Activated CD8-positive, alpha-beta memory T cell treated with anti-CD3 and anti-CD28 coated beads for 1 hour (primary cell): ENCODE data around the gene MXD1.
"Not testable (repeated sequence)": the region's sequence is repeated elsewhere in the genome, so short reads cannot be mapped to it uniquely, and the experiment has no call there.

Experiments used
- DNase-seq, 2 donors: peaks; one replicate each; pipeline ENCODE4 v3.0.0-alpha.2; 2020; ENCODE audit warnings: low read depth in 1 of 2; ENCODE audit errors: extremely low read depth in 1 of 2

MXD1 gene

GRCh38 chr2:69950671-69951070 lies 35.8 kb downstream of the MXD1 start:
- not testable (repeated sequence) for DNase-seq

GRCh38 chr2:69952336-69953115 lies 37.6 kb downstream of the MXD1 start:
- DNase-seq: no peak

DNA sequence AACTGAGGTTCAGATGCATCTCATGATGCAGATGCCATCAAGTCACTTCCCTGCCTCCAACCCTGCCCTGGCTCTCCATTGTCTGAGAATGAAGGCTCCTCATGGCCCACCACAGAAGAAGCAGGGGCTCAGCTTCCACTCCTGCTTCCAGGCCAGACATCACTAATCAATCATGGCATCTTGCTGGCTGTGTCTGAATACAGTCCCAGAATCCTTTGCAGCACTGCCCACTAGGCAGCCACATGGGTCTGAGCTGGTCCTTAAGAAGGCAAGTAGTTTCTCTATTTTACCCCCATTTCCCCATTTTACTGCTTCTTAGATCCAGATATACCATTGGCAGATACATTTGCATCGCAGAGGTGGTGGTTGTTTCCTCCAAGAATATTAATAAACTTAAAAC lies 39.2 kb downstream of the MXD1 start:
- DNase-seq: no peak

- no peak for DNase-seq
Observed at GRCh38 chr2:69955029-69955428, 40.1 kb downstream of the MXD1 start.

DNA sequence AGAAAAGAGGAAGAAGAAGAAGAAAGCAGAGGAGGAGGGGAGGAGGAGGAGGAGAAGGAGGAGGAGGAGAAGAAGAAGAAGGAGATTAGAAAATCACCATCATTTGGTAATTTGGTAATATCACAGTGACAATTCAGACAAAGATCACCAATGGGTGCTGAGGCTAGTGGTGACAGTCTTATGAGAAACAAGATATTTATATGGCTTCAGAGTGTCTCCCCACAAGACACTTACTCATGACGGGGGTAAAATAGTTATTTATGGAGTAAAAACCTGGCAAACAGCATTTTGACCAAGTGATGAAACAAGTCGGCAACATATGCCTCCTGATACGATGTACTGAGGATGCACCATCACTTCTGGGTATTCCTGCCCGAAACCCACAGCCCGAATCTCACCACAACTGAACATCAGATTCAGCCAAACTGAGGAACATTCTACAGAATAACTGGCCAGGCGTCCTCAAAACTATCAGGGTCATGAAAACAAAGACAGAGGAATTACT lies 41.6 kb downstream of the MXD1 start:
- DNase-seq: no peak

DNA sequence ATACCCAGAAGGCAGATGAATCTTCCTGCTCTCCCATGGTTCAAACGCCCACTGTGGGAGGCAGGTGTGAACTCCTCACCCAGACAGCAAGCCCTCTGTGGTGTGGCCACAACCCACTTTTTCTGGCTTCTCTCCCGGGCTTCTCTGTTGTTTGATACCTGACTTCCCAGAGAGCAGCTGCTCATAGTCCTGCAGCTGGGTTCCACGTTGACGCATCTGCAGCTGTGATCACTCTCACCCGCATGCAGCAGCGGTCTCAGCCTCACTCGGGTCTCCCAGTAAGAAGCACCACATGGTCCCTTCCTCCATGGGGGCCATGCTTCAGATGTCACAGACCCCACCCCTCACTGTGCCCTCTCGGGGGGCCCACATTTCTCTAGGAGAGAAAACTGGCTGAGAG lies 43.1 kb downstream of the MXD1 start:
- DNase-seq: no peak

GRCh38 chr2:69958480-69958879 lies 43.6 kb downstream of the MXD1 start:
- DNase-seq: no peak

- DNase-seq: no peak
Observed at GRCh38 chr2:69959425-69959824, 44.5 kb downstream of the MXD1 start.

DNA sequence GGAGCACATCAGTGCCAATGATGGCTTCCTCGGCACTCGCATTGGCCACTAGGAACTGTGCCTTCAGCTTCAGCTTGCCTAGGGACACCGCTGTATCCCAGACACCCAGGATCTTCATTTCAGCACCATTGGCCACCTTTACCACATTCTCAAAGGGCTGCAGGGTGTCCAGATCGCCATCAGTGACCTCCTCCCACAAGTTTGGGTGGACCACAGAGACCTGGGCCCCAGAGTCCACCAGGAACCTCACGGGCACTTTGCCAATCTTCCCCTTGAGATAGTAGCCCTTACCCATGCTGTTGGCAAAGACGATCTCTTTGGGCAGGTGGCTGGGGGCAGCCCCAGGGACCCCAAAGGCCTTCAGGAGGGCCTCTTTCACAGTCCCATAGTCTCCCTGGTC lies 45.9 kb downstream of the MXD1 start:
- DNase-seq: no peak

DNA sequence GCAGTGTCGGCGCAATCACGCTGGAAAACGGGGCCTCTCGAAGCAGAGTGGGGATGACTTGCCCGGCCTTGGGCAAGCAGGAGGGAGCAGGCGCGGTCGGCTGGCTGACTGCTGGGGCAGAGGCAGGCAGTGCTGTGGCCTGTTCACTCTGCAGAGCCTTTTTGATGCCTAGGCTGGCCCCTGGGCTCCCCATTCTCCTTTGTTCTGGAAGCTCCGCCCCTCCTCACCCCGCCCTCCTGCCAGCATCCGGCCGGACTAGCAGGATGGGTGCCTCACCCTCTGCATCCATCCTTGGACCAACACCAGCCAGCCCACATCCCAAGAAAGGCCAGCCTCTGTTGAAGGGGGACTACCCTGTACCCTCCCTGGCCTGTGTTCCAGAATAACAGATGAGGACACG lies 46.6 kb downstream of the MXD1 start, which contains the start of gene ASPRV1:
Gene ASPRV1 (minus strand): TSS at position 136 of the 400 bp plus-strand sequence. CDS start 195 bp downstream, outside the sequence.
- DNase-seq: no peak

DNA sequence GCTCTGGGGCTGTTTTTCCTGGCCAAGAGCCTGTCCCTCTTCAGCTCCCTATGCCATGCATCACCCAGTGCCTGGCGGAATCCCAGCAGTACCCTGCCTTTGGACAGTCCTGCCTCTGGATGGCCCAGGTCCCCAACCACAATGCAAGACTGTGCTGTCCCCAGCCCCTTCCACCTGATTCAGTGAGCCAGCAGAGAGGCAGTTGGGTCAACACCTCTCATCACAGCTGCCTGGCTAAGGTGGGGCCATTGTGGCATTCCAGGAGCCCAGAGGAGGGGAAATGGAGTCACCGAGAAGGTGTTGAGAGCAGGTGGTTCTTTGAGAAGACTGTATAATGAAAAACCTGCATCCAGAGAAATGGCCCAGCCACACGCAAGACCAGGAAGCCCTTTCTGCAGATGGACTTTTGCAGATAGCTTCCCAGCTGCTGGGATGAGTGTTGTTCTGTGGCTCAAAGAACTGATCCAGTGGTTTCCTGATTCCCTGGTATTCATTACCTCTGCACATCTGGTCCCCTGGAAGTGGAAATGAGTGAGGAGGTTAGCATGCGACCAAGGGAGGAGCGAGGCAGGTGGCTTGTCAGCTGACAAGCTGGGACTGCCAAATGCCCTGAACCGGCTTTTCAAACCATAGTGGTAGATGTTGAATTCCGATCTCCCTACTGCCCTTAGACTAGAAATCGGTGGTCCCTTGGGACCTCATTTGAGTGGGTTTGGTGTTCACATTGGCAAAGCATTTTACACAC lies 48.2 kb downstream of the MXD1 start:
- no peak for DNase-seq

DNA sequence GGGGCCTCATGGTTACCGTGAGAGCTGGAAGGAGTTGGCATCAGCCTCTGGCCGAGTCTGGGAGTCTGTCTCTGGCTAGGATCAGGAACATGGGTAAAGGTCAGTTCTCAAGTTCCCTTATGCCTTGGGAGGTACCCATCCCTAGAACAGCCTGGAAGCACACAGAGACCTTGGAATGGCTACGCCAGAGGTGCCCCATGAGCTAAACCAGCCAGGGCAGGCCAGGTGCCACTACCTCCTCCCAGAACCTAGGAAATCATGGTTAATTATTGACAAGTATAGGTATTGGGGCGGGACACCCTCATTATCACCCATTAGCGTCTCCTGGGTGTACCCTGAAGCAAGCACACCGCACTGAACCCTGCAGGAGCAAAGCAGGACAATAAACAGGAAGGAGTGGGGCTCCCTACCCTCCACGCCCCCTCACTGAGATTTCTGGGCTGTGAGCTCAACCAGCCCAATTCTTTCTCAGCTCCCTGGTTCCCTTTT lies 49.5 kb downstream of the MXD1 start:
- no peak for DNase-seq

DNA sequence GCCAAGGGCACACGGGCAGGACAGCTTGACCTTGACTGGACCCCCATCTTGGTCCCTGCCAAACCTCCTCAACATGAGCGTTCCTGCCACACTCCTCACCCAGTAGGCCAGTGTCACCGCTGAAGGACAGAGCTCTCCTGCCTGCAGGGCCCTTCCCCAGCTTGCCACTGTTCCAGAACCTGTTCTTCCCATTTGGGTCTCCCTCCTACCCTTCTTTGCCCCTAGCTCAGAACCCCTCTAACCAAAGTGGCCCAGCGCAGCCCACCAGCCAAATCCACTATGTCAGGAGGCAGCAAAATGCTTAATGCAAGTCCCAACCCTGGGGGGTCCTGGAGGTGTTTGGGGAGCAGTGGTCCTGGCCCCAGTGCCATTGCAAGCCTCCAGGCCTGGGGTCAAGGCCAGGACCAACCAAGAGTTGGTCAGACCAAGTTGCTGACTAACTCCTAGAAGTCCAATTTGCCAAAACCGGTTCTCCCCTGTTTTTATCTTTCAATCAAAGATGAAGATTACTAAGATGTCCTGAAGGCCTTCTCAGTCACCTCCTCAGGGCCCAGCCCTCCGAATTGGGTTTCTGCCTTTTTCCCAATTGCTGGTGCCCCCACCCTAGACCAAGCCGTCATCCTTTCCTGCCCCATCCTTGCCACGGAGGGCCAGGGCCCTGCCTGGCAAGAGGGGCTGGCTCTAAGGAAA lies 51.0 kb downstream of the MXD1 start:
- no peak for DNase-seq

DNA sequence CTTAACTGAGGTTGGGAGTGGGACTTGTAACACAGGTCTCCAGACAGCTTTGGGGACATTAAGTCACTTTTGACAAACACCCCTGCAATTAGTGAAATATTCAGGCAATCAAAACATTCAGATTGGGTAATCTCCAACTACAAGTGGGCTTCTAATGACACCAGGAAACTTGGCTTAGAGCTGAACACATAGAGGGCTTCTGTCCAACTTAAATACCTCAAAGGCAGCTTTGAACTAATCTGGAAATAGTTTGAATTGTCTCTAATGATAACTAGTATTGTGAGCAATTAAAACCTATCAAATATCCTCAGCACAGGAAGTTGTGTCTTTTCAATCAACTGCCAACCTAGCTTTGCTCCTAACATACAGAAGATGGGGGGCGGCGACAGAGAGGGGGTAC lies 51.6 kb downstream of the MXD1 start:
- no peak for DNase-seq

- DNase-seq: no peak
Observed at GRCh38 chr2:69968609-69969008, 53.7 kb downstream of the MXD1 start.

DNA sequence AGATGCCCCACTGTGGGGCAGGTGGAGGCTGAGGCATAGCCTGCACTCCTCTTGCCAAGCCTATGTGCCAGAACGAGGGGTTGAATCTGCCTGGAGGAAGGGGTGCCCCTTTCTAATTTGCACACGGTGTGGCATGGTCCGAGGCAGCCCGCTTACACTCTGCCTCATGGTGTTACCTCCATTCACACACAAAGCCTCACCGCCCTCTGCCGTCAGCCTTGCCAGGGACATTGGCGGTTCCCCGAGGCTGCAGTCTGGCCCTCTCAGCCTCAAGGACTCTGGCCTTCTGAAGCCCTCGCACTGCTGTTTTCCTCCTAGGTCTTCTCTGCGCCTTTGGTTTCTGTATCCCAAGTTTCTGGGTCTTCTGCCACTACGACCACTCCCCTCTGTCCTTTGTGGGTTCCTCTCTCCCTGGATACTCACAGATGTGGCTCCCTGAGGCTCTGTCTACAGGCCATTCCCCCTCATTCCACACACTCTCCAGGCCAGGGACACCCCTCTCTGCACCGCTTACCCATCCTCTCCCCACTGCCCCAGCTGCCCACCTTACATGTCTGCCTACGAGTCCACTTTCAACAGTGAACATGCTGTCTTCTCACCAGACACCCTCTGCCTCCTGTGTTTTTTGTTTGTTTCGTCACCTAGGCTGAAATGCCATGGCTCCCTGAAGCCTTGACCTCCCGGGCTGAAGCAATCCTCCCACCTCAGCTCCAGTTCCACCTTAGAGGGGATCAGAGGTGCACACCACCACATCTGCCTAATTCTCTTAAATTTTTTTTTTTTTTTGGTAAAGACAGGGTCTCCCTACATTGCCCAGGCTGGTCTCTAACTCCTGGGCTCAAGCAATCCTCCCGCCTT lies 54.4 kb downstream of the MXD1 start:
- DNase-seq: no peak

- no peak for DNase-seq
Observed at GRCh38 chr2:69969991-69970390, 55.1 kb downstream of the MXD1 start.

DNA sequence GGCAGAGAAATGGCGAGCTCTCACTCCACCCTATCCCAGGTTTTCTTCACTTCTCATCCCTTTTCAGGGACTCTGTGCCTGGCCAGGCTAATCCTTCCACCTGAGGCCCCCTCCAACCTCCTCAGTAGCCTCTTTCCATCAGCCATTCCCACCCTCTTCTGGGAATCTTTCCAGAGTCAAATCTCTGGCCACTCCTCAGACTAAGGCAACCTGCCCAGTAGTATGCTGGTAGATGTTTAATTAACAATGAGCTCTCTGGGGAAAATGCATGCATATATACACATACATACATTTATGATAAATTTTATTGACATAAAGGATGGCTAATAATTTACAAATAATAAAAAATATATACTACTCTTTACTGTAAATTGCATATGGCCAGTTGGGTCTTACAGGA lies 57.9 kb downstream of the MXD1 start:
- DNase-seq: no peak

DNA sequence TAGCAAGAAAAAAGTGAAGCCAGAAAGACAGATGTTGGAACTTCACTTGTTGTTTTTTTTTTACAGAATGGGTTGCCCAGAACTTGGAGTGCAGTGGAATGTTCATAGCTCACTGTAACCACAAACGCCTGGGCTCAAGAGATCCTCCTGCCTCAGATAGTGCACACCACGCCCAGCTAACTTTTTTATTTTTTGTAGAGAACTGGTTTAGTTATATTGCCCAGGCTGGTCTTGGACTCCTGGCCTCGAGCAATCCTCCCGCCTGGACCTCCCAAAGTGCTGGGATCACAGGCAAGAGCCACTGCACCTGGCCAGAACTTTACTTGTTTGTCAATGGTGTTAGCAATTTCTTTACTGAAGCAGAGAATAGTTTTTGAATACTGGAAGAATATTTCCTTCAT lies 58.4 kb downstream of the MXD1 start:
- no peak for DNase-seq

DNA sequence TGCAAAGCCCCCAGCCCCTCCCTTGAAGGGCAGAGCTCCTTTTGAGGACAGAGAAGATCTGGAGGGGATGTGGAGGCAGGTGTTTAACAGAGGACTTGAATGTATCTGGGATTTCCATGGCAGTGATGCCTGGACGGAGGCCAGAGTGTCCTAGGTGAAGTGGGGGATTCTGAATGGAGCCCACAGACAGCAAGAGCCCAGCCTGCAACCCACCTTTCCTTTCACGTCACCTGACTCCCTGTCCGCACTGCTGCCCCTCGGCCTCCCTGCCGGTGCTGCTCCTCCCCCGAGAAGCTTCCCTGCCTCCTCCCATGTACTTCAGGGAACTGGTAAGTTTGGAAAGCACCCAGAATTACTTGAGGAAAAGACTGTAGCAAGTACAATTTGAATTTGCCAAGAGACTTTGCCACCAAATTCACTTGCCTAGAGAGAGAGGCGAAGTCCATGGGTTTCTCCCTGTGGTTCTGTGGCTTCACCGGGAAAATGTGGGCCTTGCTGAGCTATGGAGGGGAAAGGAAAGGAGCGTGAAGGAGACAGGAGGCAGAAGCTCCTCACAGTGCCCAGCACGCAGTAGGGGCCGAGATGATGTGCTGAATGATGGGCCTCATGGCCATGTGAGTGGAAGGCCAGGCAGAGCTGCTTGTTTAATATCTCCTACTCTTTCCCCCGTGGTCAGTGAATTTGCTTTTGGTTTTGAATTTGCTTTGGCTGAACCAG lies 60.4 kb downstream of the MXD1 start:
- DNase-seq: no peak
